GM12892 (cell line): ENCODE results near the gene GBP7.

ENCODE experiments used
- POLR2AphosphoS5 ChIP-seq: IDR thresholded peaks from 2 replicates; pipeline ENCODE4 v1.6.1; 2011; ENCODE audit warnings: low read depth, low read length, control low read depth
- TAF1 ChIP-seq: IDR thresholded peaks from 2 replicates; pipeline ENCODE4 v1.6.1; 2011; ENCODE audit warnings: low read depth, mild to moderate bottlenecking, control low read depth, low read length, borderline replicate concordance

DNA sequence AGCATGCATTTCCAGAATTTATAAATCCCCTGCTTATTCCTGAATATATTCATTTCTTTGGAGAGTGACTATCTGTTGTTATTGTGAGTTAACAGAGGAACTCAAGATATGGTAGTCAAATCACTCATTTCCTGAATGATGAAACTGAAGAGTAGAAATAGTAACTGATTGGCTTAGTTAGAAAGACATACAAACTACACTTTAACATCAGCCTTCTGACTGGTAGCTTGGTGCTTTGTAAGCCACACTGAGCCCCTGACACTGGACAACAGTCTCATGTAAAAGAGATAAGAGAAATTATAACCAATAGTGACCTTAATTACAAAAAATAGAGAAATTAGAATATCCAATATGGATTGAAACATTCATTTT lies 4.8 kb downstream of the GBP7 start:
- no peak for TF ChIP-seq TAF1
- TF ChIP-seq POLR2AphosphoS5: no peak
